ENCODE results near the gene MTHFD2L. TPM values are rescaled to one million over a fixed set of nuclear protein-coding genes. Genes with fewer than 3 reads are reported as not detected.
A peak's percentile ranks its signal among the peaks of the same experiment; 100 is the strongest.
"Not testable (repeated sequence)": the region's sequence is repeated elsewhere in the genome, so short reads cannot be mapped to it uniquely, and the experiment has no call there.

Gene MTHFD2L
- polyA plus RNA-seq, 1 donor = 15.2 TPM

- no peaks in the 10 kb centered on the region for H3K36me3 ChIP-seq (ENCODE audit: control insufficient read depth, insufficient read depth, low read length)
- H3K27me3 ChIP-seq (ENCODE audit: control insufficient read depth, insufficient read depth, low read length) = no peaks in the 10 kb centered on the region
- H3K4me1 ChIP-seq (ENCODE audit: control insufficient read depth, insufficient read depth, low read length) = no peaks in the 10 kb centered on the region
- no peak overlapping the region for H3K27ac ChIP-seq (ENCODE audit: low read length)
- H3K9me3 ChIP-seq (ENCODE audit: control insufficient read depth, low read depth, low read length) = no peaks in the 10 kb centered on the region
- WGBS (ENCODE audit: insufficient coverage, low lambda C conversion rate) = 91% methylated on average over 1 of the region's 1 CpG
- DNase-seq = no peak
- H3K4me3 ChIP-seq (ENCODE audit: low read length) = no peak overlapping the region
Measured at GRCh38 chr4:74328501-74328900, 170.6 kb downstream of the MTHFD2L start.

- Histone ChIP-seq H3K27me3 (ENCODE audit: control insufficient read depth, insufficient read depth, low read length) (no peaks in the 10 kb centered on the region), H3K36me3 (ENCODE audit: control insufficient read depth, insufficient read depth, low read length) (no peaks in the 10 kb centered on the region), H3K4me1 (ENCODE audit: control insufficient read depth, insufficient read depth, low read length) (no peaks in the 10 kb centered on the region), H3K27ac (ENCODE audit: low read length) (no peak overlapping the region), H3K9me3 (ENCODE audit: control insufficient read depth, low read depth, low read length) (no peaks in the 10 kb centered on the region), H3K4me3 (ENCODE audit: low read length) (no peak overlapping the region)
- no peak for DNase-seq
Measured at GRCh38 chr4:74329307-74329706, 171.4 kb downstream of the MTHFD2L start.

GRCh38 chr4:74330295-74330750 is 172.4 kb downstream of the MTHFD2L start:
- no peaks in the 10 kb centered on the region for H3K27me3 ChIP-seq (ENCODE audit: control insufficient read depth, insufficient read depth, low read length)
- H3K27ac ChIP-seq (ENCODE audit: low read length) = no peak overlapping the region
- no peak overlapping the region for H3K4me3 ChIP-seq (ENCODE audit: low read length)
- no peaks in the 10 kb centered on the region for H3K9me3 ChIP-seq (ENCODE audit: control insufficient read depth, low read depth, low read length)
- peak in 1 of 2 donors; percentile 7 for DNase-seq
- H3K36me3 ChIP-seq (ENCODE audit: control insufficient read depth, insufficient read depth, low read length) = no peaks in the 10 kb centered on the region
- H3K4me1 ChIP-seq (ENCODE audit: control insufficient read depth, insufficient read depth, low read length) = no peaks in the 10 kb centered on the region
- 80% methylated on average over 1 of the region's 9 CpGs for WGBS (ENCODE audit: insufficient coverage, low lambda C conversion rate)

GRCh38 chr4:74331252-74331651 is 173.3 kb downstream of the MTHFD2L start:
- DNase-seq = no peak
- Histone ChIP-seq H3K36me3 (ENCODE audit: control insufficient read depth, insufficient read depth, low read length) (no peaks in the 10 kb centered on the region), H3K27ac (ENCODE audit: low read length) (no peak overlapping the region), H3K9me3 (ENCODE audit: control insufficient read depth, low read depth, low read length) (no peaks in the 10 kb centered on the region), H3K4me1 (ENCODE audit: control insufficient read depth, insufficient read depth, low read length) (no peaks in the 10 kb centered on the region), H3K4me3 (ENCODE audit: low read length) (no peak overlapping the region), H3K27me3 (ENCODE audit: control insufficient read depth, insufficient read depth, low read length) (no peaks in the 10 kb centered on the region)
- no CpG with 5 or more reads among the region's 2 CpGs for WGBS (ENCODE audit: insufficient coverage, low lambda C conversion rate)

GRCh38 chr4:74331944-74332343 is 174.0 kb downstream of the MTHFD2L start:
- no peak for DNase-seq
- H3K27me3 ChIP-seq (ENCODE audit: control insufficient read depth, insufficient read depth, low read length) = no peaks in the 10 kb centered on the region
- no peaks in the 10 kb centered on the region for H3K9me3 ChIP-seq (ENCODE audit: control insufficient read depth, low read depth, low read length)

GRCh38 chr4:74334636-74335035 is 176.7 kb downstream of the MTHFD2L start:
- no peak overlapping the region for H3K4me3 ChIP-seq (ENCODE audit: low read length)
- H3K36me3 ChIP-seq (ENCODE audit: control insufficient read depth, insufficient read depth, low read length) = no peaks in the 10 kb centered on the region
- H3K27ac ChIP-seq (ENCODE audit: low read length) = no peak overlapping the region
- no peak for DNase-seq
- no CpG with 5 or more reads among the region's 7 CpGs for WGBS (ENCODE audit: insufficient coverage, low lambda C conversion rate)
- H3K9me3 ChIP-seq (ENCODE audit: control insufficient read depth, low read depth, low read length) = no peaks in the 10 kb centered on the region
- no peaks in the 10 kb centered on the region for H3K27me3 ChIP-seq (ENCODE audit: control insufficient read depth, insufficient read depth, low read length)
- H3K4me1 ChIP-seq (ENCODE audit: control insufficient read depth, insufficient read depth, low read length) = no peaks in the 10 kb centered on the region

More at GRCh38 chr4:74331944-74332343, 174.0 kb downstream of the MTHFD2L start:
- Histone ChIP-seq H3K4me1 (ENCODE audit: control insufficient read depth, insufficient read depth, low read length) (no peaks in the 10 kb centered on the region), H3K36me3 (ENCODE audit: control insufficient read depth, insufficient read depth, low read length) (no peaks in the 10 kb centered on the region), H3K27ac (ENCODE audit: low read length) (no peak overlapping the region), H3K4me3 (ENCODE audit: low read length) (no peak overlapping the region)

- H3K27ac ChIP-seq (ENCODE audit: low read length) = no peak overlapping the region
- no peak overlapping the region for H3K4me3 ChIP-seq (ENCODE audit: low read length)
- no peaks in the 10 kb centered on the region for H3K9me3 ChIP-seq (ENCODE audit: control insufficient read depth, low read depth, low read length)
- no peak for DNase-seq
- no peaks in the 10 kb centered on the region for H3K36me3 ChIP-seq (ENCODE audit: control insufficient read depth, insufficient read depth, low read length)
- no CpG with 5 or more reads among the region's 5 CpGs for WGBS (ENCODE audit: insufficient coverage, low lambda C conversion rate)
- no peaks in the 10 kb centered on the region for H3K4me1 ChIP-seq (ENCODE audit: control insufficient read depth, insufficient read depth, low read length)
- no peaks in the 10 kb centered on the region for H3K27me3 ChIP-seq (ENCODE audit: control insufficient read depth, insufficient read depth, low read length)
Measured at GRCh38 chr4:74335341-74336021, 177.6 kb downstream of the MTHFD2L start.

GRCh38 chr4:74338792-74339333 is 180.9 kb downstream of the MTHFD2L start:
- Histone ChIP-seq H3K27ac (ENCODE audit: low read length) (no peak overlapping the region), H3K9me3 (ENCODE audit: control insufficient read depth, low read depth, low read length) (peaks cover 2% of the 10 kb centered on the region), H3K4me3 (ENCODE audit: low read length) (no peak overlapping the region), H3K27me3 (ENCODE audit: control insufficient read depth, insufficient read depth, low read length) (no peaks in the 10 kb centered on the region), H3K36me3 (ENCODE audit: control insufficient read depth, insufficient read depth, low read length) (no peaks in the 10 kb centered on the region), H3K4me1 (ENCODE audit: control insufficient read depth, insufficient read depth, low read length) (no peaks in the 10 kb centered on the region)
- DNase-seq = no peak
- 80% methylated on average over 1 of the region's 4 CpGs for whole genome bisulfite sequencing (ENCODE audit: insufficient coverage, low lambda C conversion rate)

GRCh38 chr4:74339501-74339900 is 181.6 kb downstream of the MTHFD2L start:
- H3K27ac ChIP-seq (ENCODE audit: low read length) = no peak overlapping the region
- H3K9me3 ChIP-seq (ENCODE audit: control insufficient read depth, low read depth, low read length) = peaks cover 6% of the 10 kb centered on the region
- H3K27me3 ChIP-seq (ENCODE audit: control insufficient read depth, insufficient read depth, low read length) = no peaks in the 10 kb centered on the region
- no peaks in the 10 kb centered on the region for H3K4me1 ChIP-seq (ENCODE audit: control insufficient read depth, insufficient read depth, low read length)
- no peak overlapping the region for H3K4me3 ChIP-seq (ENCODE audit: low read length)
- no peak for DNase-seq
- no peaks in the 10 kb centered on the region for H3K36me3 ChIP-seq (ENCODE audit: control insufficient read depth, insufficient read depth, low read length)

- not testable (repeated sequence) for H3K4me1 ChIP-seq (ENCODE audit: control insufficient read depth, insufficient read depth, low read length); H3K27ac ChIP-seq (ENCODE audit: low read length)
Measured at GRCh38 chr4:74340421-74340820, 182.5 kb downstream of the MTHFD2L start.

GRCh38 chr4:74344031-74344430 is 186.1 kb downstream of the MTHFD2L start:
- WGBS (ENCODE audit: insufficient coverage, low lambda C conversion rate) = no CpG with 5 or more reads among the region's 1 CpG
- H3K27ac ChIP-seq (ENCODE audit: low read length) = no peak overlapping the region
- H3K4me1 ChIP-seq (ENCODE audit: control insufficient read depth, insufficient read depth, low read length) = no peaks in the 10 kb centered on the region
- no peaks in the 10 kb centered on the region for H3K27me3 ChIP-seq (ENCODE audit: control insufficient read depth, insufficient read depth, low read length)
- no peak overlapping the region for H3K4me3 ChIP-seq (ENCODE audit: low read length)
- peaks cover 10% of the 10 kb centered on the region for H3K9me3 ChIP-seq (ENCODE audit: control insufficient read depth, low read depth, low read length)
- no peak for DNase-seq
- no peaks in the 10 kb centered on the region for H3K36me3 ChIP-seq (ENCODE audit: control insufficient read depth, insufficient read depth, low read length)

More at GRCh38 chr4:74340421-74340820, 182.5 kb downstream of the MTHFD2L start:
- not testable (repeated sequence) for DNase-seq; H3K36me3 ChIP-seq (ENCODE audit: control insufficient read depth, insufficient read depth, low read length); H3K27me3 ChIP-seq (ENCODE audit: control insufficient read depth, insufficient read depth, low read length); H3K4me3 ChIP-seq (ENCODE audit: low read length); H3K9me3 ChIP-seq (ENCODE audit: control insufficient read depth, low read depth, low read length)
